GM12878 (cell line): ENCODE measurements around the gene PPP2R5B. TPM values are rescaled to one million over a fixed set of nuclear protein-coding genes. Genes with fewer than 3 reads are reported as not detected.

Experiments
- CBX3 ChIP-seq: fragments of 200-600 bp; sonication (generic); IDR thresholded peaks from 2 replicates; pipeline ENCODE4 v1.6.1; 2016; ENCODE audit warnings: low read depth, borderline replicate concordance
- CEBPB ChIP-seq, 2 experiments: fragments of 150-350 bp in 1 of 2; IDR thresholded peaks; 2 replicates each; pipeline ENCODE4 v1.6.1; 2012 to 2014; ENCODE audit warnings: low read depth in 2 of 2, low read length in 2 of 2, borderline replicate concordance in 1 of 2, inconsistent platforms in 1 of 2
- CHD2 ChIP-seq: IDR thresholded peaks from 2 replicates; pipeline ENCODE4 v1.6.1; 2011; ENCODE audit warnings: low read depth, low read length, improper control_type of control experiment, borderline replicate concordance
- CREB1 ChIP-seq: IDR thresholded peaks from 2 replicates; pipeline ENCODE4 v1.6.1; 2012; ENCODE audit warnings: low read depth, mild to moderate bottlenecking, inconsistent platforms
- IKZF2 ChIP-seq, 2 experiments: fragments of 450-650 bp; IDR thresholded peaks; 2 replicates each; pipeline ENCODE4 v1.6.1; 2017; ENCODE audit warnings: mild to moderate bottlenecking in 2 of 2, moderate library complexity in 2 of 2
- JUNB ChIP-seq: IDR thresholded peaks from 2 replicates; pipeline ENCODE4 v1.6.1; 2016; ENCODE audit warnings: antibody characterized with exemption, mild to moderate bottlenecking
- JUND ChIP-seq: IDR thresholded peaks from 2 replicates; pipeline ENCODE4 v1.6.1; 2012; ENCODE audit warnings: low read depth, mild to moderate bottlenecking, low read length, improper control_type of control experiment, moderate library complexity
- KLF5 ChIP-seq: fragments of 450-650 bp; IDR thresholded peaks from 2 replicates; pipeline ENCODE4 v1.6.1; 2014; ENCODE audit warnings: mild to moderate bottlenecking; ENCODE audit not compliant: partially characterized antibody
- MXI1 ChIP-seq: fragments of 150-350 bp; IDR thresholded peaks from 2 replicates; pipeline ENCODE4 v1.6.1; 2011; ENCODE audit warnings: low read depth, mild to moderate bottlenecking, inconsistent platforms, low read length, improper control_type of control experiment
- NR2C2 ChIP-seq: IDR thresholded peaks from 2 replicates; pipeline ENCODE4 v1.6.1; 2011; ENCODE audit warnings: borderline replicate concordance, low read depth; ENCODE audit not compliant: control insufficient read depth, insufficient read length
- NR2F1 ChIP-seq: fragments of 450-650 bp; conservative IDR thresholded peaks from 2 replicates; pipeline ENCODE4 v1.6.1; 2017; ENCODE audit warnings: mild to moderate bottlenecking
- POLR2AphosphoS2 ChIP-seq: IDR thresholded peaks from 2 replicates; pipeline ENCODE4 v1.6.1; 2011; ENCODE audit warnings: low read depth, mild to moderate bottlenecking, low read length, improper control_type of control experiment, moderate library complexity
- POLR2AphosphoS5 ChIP-seq: IDR thresholded peaks from 2 replicates; pipeline ENCODE4 v1.6.1; 2011; ENCODE audit warnings: mild to moderate bottlenecking, low read length, inconsistent platforms
- RAD21 ChIP-seq: IDR thresholded peaks from 2 replicates; pipeline ENCODE4 v1.6.1; 2011; ENCODE audit warnings: mild to moderate bottlenecking, low read depth, low read length, moderate library complexity; ENCODE audit not compliant: insufficient read depth
- RBBP5 ChIP-seq: fragments of 200-600 bp; sonication (generic); conservative IDR thresholded peaks from 2 replicates; pipeline ENCODE4 v1.6.1; 2016
- RELA ChIP-seq: fragments of 450-650 bp; IDR thresholded peaks from 2 replicates; pipeline ENCODE4 v1.8.0; 2014; ENCODE audit warnings: borderline replicate concordance; ENCODE audit not compliant: partially characterized antibody
- RELB ChIP-seq: fragments of 450-650 bp; IDR thresholded peaks from 2 replicates; pipeline ENCODE4 v1.6.1; 2017; ENCODE audit warnings: low read depth, mild to moderate bottlenecking, moderate library complexity
- SREBF1 ChIP-seq: IDR thresholded peaks from 2 replicates; pipeline ENCODE4 v1.6.1; 2012; ENCODE audit warnings: mild to moderate bottlenecking, low read length
- WRNIP1 ChIP-seq: IDR thresholded peaks from 2 replicates; pipeline ENCODE4 v1.6.1; 2011; ENCODE audit warnings: low read depth, low read length, improper control_type of control experiment, borderline replicate concordance
- polyA plus RNA-seq, 11 experiments: library from polyadenylated mRNA; depleted of rRNA in 4 of 11; unstranded in 6 of 11; stranded (reverse) in 5 of 11; fragments of >200 nt; fragmentation: Nextera tagmentation in 4 of 11; fragmentation: Illumina TruSeq in 1 of 11; extraction: Ambion mirVana in 4 of 11; extraction: Trizol in 1 of 11; gene quantifications; 1 replicate in 1 of 11; 2 replicates in 10 of 11; pipeline versions ENCODE4 v1.2.1 to v1.2.3, GENCODE V29; 2011 to 2016; ENCODE audit warnings: inconsistent platforms in 2 of 11, missing spikeins in 2 of 11, low read depth in 1 of 11
- total RNA-seq, 4 experiments: library from RNA; depleted of rRNA in 3 of 4; stranded (reverse); fragments of >200 nt in 3 of 4; fragmentation: Illumina TruSeq in 1 of 4; extraction: Trizol in 1 of 4; gene quantifications; 2 replicates each; pipeline versions ENCODE4 v1.2.1 to v1.2.3, GENCODE V29; 2013 to 2021
- TF ChIP-seq, protein P1 (sequence below): fragments of 450-650 bp; IDR thresholded peaks from 2 replicates; pipeline ENCODE4 v1.6.1; 2016; ENCODE audit warnings: mild to moderate bottlenecking, moderate library complexity, borderline replicate concordance
- TF ChIP-seq, protein P2 (sequence below): fragments of 450-650 bp; IDR thresholded peaks from 2 replicates; pipeline ENCODE4 v1.6.1; 2017; ENCODE audit warnings: mild to moderate bottlenecking, low read depth, inconsistent platforms; ENCODE audit not compliant: poor library complexity, severe bottlenecking
- TF ChIP-seq, protein P3 (sequence below): IDR thresholded peaks from 2 replicates; pipeline ENCODE4 v1.6.1; 2011; ENCODE audit warnings: borderline replicate concordance, low read depth, mild to moderate bottlenecking, moderate library complexity, mixed read lengths, low read length; ENCODE audit not compliant: insufficient read depth; ENCODE audit errors: extremely low read length
- TF ChIP-seq, protein P4 (sequence below): IDR thresholded peaks from 2 replicates; pipeline ENCODE4 v1.6.1; 2012; ENCODE audit warnings: low read depth, low read length, improper control_type of control experiment

The PPP2R5B gene
- total and polyA plus RNA-seq, 10 of the 15 experiments (the other 5 are each of a cell fraction or from before 2014, with no cell fraction given) = 0.08 to 6.7 (median 2.0) TPM

DNA sequence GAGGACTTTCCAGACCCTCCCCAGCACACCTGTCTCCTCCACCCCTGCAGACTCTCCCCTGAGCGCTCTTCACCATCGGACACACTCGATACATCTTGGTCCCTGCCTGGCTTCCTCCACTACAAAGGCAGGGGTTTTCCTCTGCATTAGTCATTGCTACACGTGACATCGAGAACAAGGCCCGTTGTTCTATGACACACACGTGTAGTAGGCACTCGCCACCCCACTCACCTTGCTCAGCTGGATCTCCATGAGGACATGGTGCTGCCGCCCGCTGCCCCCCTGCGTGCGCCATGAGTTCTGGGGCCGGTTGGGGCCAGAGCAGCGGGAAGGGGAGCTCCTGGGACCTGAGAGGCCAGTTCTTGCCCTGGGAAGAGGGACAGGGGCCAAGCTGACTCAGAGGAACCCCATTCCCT is 24.2 kb upstream of the PPP2R5B start (continued):
- TF ChIP-seq, protein P1, sequence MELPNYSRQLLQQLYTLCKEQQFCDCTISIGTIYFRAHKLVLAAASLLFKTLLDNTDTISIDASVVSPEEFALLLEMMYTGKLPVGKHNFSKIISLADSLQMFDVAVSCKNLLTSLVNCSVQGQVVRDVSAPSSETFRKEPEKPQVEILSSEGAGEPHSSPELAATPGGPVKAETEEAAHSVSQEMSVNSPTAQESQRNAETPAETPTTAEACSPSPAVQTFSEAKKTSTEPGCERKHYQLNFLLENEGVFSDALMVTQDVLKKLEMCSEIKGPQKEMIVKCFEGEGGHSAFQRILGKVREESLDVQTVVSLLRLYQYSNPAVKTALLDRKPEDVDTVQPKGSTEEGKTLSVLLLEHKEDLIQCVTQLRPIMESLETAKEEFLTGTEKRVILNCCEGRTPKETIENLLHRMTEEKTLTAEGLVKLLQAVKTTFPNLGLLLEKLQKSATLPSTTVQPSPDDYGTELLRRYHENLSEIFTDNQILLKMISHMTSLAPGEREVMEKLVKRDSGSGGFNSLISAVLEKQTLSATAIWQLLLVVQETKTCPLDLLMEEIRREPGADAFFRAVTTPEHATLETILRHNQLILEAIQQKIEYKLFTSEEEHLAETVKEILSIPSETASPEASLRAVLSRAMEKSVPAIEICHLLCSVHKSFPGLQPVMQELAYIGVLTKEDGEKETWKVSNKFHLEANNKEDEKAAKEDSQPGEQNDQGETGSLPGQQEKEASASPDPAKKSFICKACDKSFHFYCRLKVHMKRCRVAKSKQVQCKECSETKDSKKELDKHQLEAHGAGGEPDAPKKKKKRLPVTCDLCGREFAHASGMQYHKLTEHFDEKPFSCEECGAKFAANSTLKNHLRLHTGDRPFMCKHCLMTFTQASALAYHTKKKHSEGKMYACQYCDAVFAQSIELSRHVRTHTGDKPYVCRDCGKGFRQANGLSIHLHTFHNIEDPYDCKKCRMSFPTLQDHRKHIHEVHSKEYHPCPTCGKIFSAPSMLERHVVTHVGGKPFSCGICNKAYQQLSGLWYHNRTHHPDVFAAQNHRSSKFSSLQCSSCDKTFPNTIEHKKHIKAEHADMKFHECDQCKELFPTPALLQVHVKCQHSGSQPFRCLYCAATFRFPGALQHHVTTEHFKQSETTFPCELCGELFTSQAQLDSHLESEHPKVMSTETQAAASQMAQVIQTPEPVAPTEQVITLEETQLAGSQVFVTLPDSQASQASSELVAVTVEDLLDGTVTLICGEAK = no peak
- TF ChIP-seq, protein P2, sequence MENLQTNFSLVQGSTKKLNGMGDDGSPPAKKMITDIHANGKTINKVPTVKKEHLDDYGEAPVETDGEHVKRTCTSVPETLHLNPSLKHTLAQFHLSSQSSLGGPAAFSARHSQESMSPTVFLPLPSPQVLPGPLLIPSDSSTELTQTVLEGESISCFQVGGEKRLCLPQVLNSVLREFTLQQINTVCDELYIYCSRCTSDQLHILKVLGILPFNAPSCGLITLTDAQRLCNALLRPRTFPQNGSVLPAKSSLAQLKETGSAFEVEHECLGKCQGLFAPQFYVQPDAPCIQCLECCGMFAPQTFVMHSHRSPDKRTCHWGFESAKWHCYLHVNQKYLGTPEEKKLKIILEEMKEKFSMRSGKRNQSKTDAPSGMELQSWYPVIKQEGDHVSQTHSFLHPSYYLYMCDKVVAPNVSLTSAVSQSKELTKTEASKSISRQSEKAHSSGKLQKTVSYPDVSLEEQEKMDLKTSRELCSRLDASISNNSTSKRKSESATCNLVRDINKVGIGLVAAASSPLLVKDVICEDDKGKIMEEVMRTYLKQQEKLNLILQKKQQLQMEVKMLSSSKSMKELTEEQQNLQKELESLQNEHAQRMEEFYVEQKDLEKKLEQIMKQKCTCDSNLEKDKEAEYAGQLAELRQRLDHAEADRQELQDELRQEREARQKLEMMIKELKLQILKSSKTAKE = no peak
- no peak for TF ChIP-seq CEBPB (IDR thresholded peaks at IDR 0.05; ENCODE audit: borderline replicate concordance in 1 of 2, low read depth in 2 of 2, low read length in 2 of 2)
- TF ChIP-seq NR2C2 = no peak
- peak; percentile 42 for TF ChIP-seq POLR2AphosphoS5
- TF ChIP-seq RELA = peak; percentile 78
- no peak for TF ChIP-seq JUND
- TF ChIP-seq CBX3 = no peak
- TF ChIP-seq CHD2 = no peak
- no peak for TF ChIP-seq RAD21
- TF ChIP-seq NR2F1 = peak; percentile 41; the same call in 1 of the 2 replicates
- TF ChIP-seq RBBP5 = no peak
- TF ChIP-seq WRNIP1 = no peak
- peak; percentile 66 for TF ChIP-seq CREB1
- TF ChIP-seq IKZF2 (IDR thresholded peaks at IDR 0.05) = peak in 1 of 2 experiments; percentile 36; a peak in 1 of 4 replicates
- TF ChIP-seq, protein P3, sequence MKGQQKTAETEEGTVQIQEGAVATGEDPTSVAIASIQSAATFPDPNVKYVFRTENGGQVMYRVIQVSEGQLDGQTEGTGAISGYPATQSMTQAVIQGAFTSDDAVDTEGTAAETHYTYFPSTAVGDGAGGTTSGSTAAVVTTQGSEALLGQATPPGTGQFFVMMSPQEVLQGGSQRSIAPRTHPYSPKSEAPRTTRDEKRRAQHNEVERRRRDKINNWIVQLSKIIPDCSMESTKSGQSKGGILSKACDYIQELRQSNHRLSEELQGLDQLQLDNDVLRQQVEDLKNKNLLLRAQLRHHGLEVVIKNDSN = peak; percentile 71
- TF ChIP-seq KLF5 = no peak
- peak; percentile 66 for TF ChIP-seq JUNB
- TF ChIP-seq, protein P4, sequence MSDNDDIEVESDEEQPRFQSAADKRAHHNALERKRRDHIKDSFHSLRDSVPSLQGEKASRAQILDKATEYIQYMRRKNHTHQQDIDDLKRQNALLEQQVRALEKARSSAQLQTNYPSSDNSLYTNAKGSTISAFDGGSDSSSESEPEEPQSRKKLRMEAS = peak; percentile 90
- TF ChIP-seq SREBF1 = no peak
- peak; percentile 89 for TF ChIP-seq RELB
- no peak for TF ChIP-seq POLR2AphosphoS2
- peak; percentile 66; the same call in 1 of the 2 replicates for TF ChIP-seq MXI1
